H1 (cell line): ENCODE measurements around the gene NPBWR2. TPM values are rescaled to one million over a fixed set of nuclear protein-coding genes. Genes with fewer than 3 reads are reported as not detected.

Experiments
- CTCF ChIA-PET: fragments of 300-600 bp; sonication (Branson Sonifier 250); formaldehyde crosslinking; loops from one replicate; lab custom pipeline; 2021; ENCODE audit not compliant: partially characterized antibody; lab: Charles Lee
- POLR2A ChIA-PET: fragments of 300-600 bp; sonication (Branson Sonifier 250); formaldehyde crosslinking; loops from one replicate; lab custom pipeline; 2021; ENCODE audit warnings: inconsistent platforms; ENCODE audit not compliant: partially characterized antibody; lab: Charles Lee
- DNase-seq, 2 experiments: peaks; one replicate each; pipeline versions ENCODE4 v3.0.0 to v3.0.0-alpha.2; 2010 to 2022; ENCODE audit warnings: low spot score in 2 of 2, low read depth in 1 of 2, mixed read lengths in 1 of 2
- FAIRE-seq: peaks from 2 replicates; lab custom pipeline; 2011; peaks lifted over from hg19 to GRCh38; lab: Jason Lieb, UNC
- H2AFZ ChIP-seq: 2 replicates; pipeline ENCODE4 v1.8.1; 2012; ENCODE audit warnings: low read length, inconsistent platforms
- H2AK5ac ChIP-seq: 2 replicates; pipeline ENCODE4 v1.6.1; 2013; ENCODE audit warnings: low read depth, low read length
- H2BK120ac ChIP-seq: replicated peaks from 2 replicates; pipeline ENCODE3; 2013; ENCODE audit warnings: low read depth, low read length, inconsistent platforms
- H2BK12ac ChIP-seq: 2 replicates; pipeline ENCODE4 v1.6.1; 2013; ENCODE audit warnings: low read depth, low read length
- H2BK15ac ChIP-seq: 2 replicates; pipeline ENCODE4 v1.6.1; 2013; ENCODE audit warnings: low read length
- H2BK20ac ChIP-seq: 2 replicates; pipeline ENCODE4 v1.6.1; 2013; ENCODE audit warnings: low read length
- H2BK5ac ChIP-seq: 2 replicates; pipeline ENCODE4 v1.6.1; 2013; ENCODE audit warnings: low read depth, low read length
- H3K14ac ChIP-seq: 2 replicates; pipeline ENCODE4 v1.6.1; 2013; ENCODE audit warnings: inconsistent platforms; ENCODE audit not compliant: insufficient read length
- H3K18ac ChIP-seq: 2 replicates; pipeline ENCODE4 v1.6.1; 2013; ENCODE audit warnings: low read length; ENCODE audit errors: extremely low read depth
- H3K23ac ChIP-seq: 2 replicates; pipeline ENCODE4 v1.6.1; 2013; ENCODE audit warnings: inconsistent platforms; ENCODE audit not compliant: insufficient read length
- H3K23me2 ChIP-seq: 2 replicates; pipeline ENCODE4 v1.6.1; 2013; ENCODE audit warnings: low read depth, low read length
- H3K27ac ChIP-seq: 2 replicates; pipeline ENCODE4 v1.6.1; 2011; ENCODE audit warnings: low read depth, low read length, inconsistent platforms
- H3K27me3 ChIP-seq, 4 experiments: replicated peaks in 1 of 4; 1 replicate in 1 of 4; 2 replicates in 3 of 4; pipeline versions ENCODE4 v1.6.1 to v1.8.1; 2011 to 2013; ENCODE audit warnings: low read length in 3 of 4, mild to moderate bottlenecking in 3 of 4, inconsistent platforms in 2 of 4, mixed read lengths in 2 of 4, moderate library complexity in 1 of 4; ENCODE audit not compliant: control insufficient read depth in 3 of 4, insufficient read depth in 3 of 4; ENCODE audit errors: extremely low read depth in 1 of 4
- H3K36me3 ChIP-seq, 4 experiments: 2 replicates each; pipeline versions ENCODE4 v1.6.1 to v1.8.1; 2011 to 2013; ENCODE audit warnings: mild to moderate bottlenecking in 4 of 4, low read length in 3 of 4, moderate library complexity in 2 of 4, control low read depth in 1 of 4, inconsistent platforms in 1 of 4; ENCODE audit not compliant: insufficient read depth in 4 of 4, control insufficient read depth in 2 of 4
- H3K4ac ChIP-seq: replicated peaks from 2 replicates; pipeline ENCODE3; 2013; ENCODE audit warnings: low read length, low read depth, mixed read lengths, inconsistent platforms; ENCODE audit not compliant: insufficient read length
- H3K4me1 ChIP-seq, 4 experiments: replicated peaks in 1 of 4; 1 replicate in 1 of 4; 2 replicates in 3 of 4; pipeline versions ENCODE4 v1.6.1 to v1.8.1; 2011 to 2013; ENCODE audit warnings: low read length in 3 of 4, inconsistent platforms in 2 of 4, mixed read lengths in 1 of 4; ENCODE audit not compliant: insufficient read depth in 4 of 4, control insufficient read depth in 3 of 4
- H3K4me2 ChIP-seq, 2 experiments: 2 replicates each; pipeline versions ENCODE4 v1.6.1 to v1.8.1; 2011 to 2013; ENCODE audit warnings: low read depth in 2 of 2, low read length in 2 of 2, control low read depth in 1 of 2, inconsistent platforms in 1 of 2, mild to moderate bottlenecking in 1 of 2; ENCODE audit not compliant: insufficient read depth in 1 of 2
- H3K4me3 ChIP-seq, 4 experiments: fragments of 200-600, 300-600 bp in 1 of 4; sonication (generic), shearing (Covaris generic), sonication (Bioruptor Twin) in 1 of 4; 2 replicates each; pipeline versions ENCODE4 v1.5.1 to v1.8.1; 2011 to 2016; ENCODE audit warnings: low read length in 4 of 4, low read depth in 3 of 4, control low read depth in 2 of 4, inconsistent platforms in 2 of 4, mild to moderate bottlenecking in 2 of 4, mixed read lengths in 1 of 4, moderate library complexity in 1 of 4; ENCODE audit not compliant: insufficient read depth in 2 of 4; ENCODE audit errors: extremely low read depth in 1 of 4
- H3K56ac ChIP-seq: replicated peaks from 2 replicates; pipeline ENCODE3; 2013; ENCODE audit warnings: low read depth, mild to moderate bottlenecking, mixed read lengths, low read length, inconsistent platforms; ENCODE audit not compliant: insufficient read length
- H3K79me1 ChIP-seq: 2 replicates; pipeline ENCODE4 v1.6.1; 2013; ENCODE audit warnings: low read depth, low read length, control low read depth
- H3K79me2 ChIP-seq, 2 experiments: 2 replicates each; pipeline versions ENCODE4 v1.6.1 to v1.8.1; 2012 to 2013; ENCODE audit warnings: low read length in 2 of 2, mild to moderate bottlenecking in 2 of 2, inconsistent platforms in 1 of 2; ENCODE audit not compliant: insufficient read depth in 2 of 2, control insufficient read depth in 1 of 2
- H3K9ac ChIP-seq, 4 experiments: replicated peaks in 1 of 4; 1 replicate in 1 of 4; 2 replicates in 3 of 4; pipeline versions ENCODE4 v1.6.1 to v1.8.1; 2011 to 2013; ENCODE audit warnings: low read depth in 3 of 4, low read length in 3 of 4, control low read depth in 2 of 4, mild to moderate bottlenecking in 2 of 4, moderate library complexity in 2 of 4, inconsistent platforms in 1 of 4; ENCODE audit errors: extremely low read depth in 1 of 4
- H3K9me3 ChIP-seq, 2 experiments: 2 replicates each; pipeline versions ENCODE4 v1.6.1 to v1.8.1; 2012 to 2013; ENCODE audit warnings: mild to moderate bottlenecking in 2 of 2, moderate library complexity in 2 of 2, control low read depth in 1 of 2, inconsistent platforms in 1 of 2, low read depth in 1 of 2, low read length in 1 of 2, mixed read lengths in 1 of 2; ENCODE audit not compliant: insufficient read depth in 2 of 2
- H4K20me1 ChIP-seq, 2 experiments: replicated peaks in 1 of 2; 2 replicates each; pipeline versions ENCODE3 to v1.8.1; 2011 to 2013; ENCODE audit warnings: inconsistent platforms in 2 of 2, low read length in 2 of 2, mild to moderate bottlenecking in 1 of 2; ENCODE audit not compliant: insufficient read depth in 2 of 2, control insufficient read depth in 1 of 2
- H4K5ac ChIP-seq: 2 replicates; pipeline ENCODE4 v1.6.1; 2013; ENCODE audit warnings: low read length, low read depth, mixed read lengths, inconsistent platforms; ENCODE audit not compliant: insufficient read length
- H4K8ac ChIP-seq: 2 replicates; pipeline ENCODE4 v1.8.0; 2013; ENCODE audit warnings: mild to moderate bottlenecking, moderate library complexity, low read length, inconsistent platforms; ENCODE audit not compliant: insufficient read depth; ENCODE audit errors: extremely low read depth
- H4K91ac ChIP-seq: replicated peaks from 2 replicates; pipeline ENCODE3; 2013; ENCODE audit warnings: low read length, mixed read lengths, inconsistent platforms; ENCODE audit not compliant: insufficient read length
- BACH1 ChIP-seq: IDR thresholded peaks from 2 replicates; pipeline ENCODE4 v1.6.1; 2012; ENCODE audit warnings: low read length, improper control_type of control experiment
- BRCA1 ChIP-seq: IDR thresholded peaks from 2 replicates; pipeline ENCODE4 v1.6.1; 2012; ENCODE audit warnings: low read depth, low read length, improper control_type of control experiment
- CBX8 ChIP-seq: fragments of 300-800, 300-1000 bp; sonication (generic); IDR thresholded peaks from 2 replicates; pipeline ENCODE4 v1.7.1; 2016; ENCODE audit warnings: low read depth, low read length, borderline replicate concordance
- CHD2 ChIP-seq: IDR thresholded peaks from 2 replicates; pipeline ENCODE4 v1.6.1; 2012; ENCODE audit warnings: low read length, improper control_type of control experiment
- E2F6 ChIP-seq: IDR thresholded peaks from 2 replicates; pipeline ENCODE4 v1.6.1; 2012; ENCODE audit warnings: inconsistent platforms
- EP300 ChIP-seq, 2 experiments: IDR thresholded peaks; 1 replicate in 1 of 2; 2 replicates in 1 of 2; pipeline ENCODE4 v1.6.1; 2011 to 2012; ENCODE audit warnings: low read depth in 2 of 2, low read length in 2 of 2, mild to moderate bottlenecking in 2 of 2, borderline replicate concordance in 1 of 2, inconsistent platforms in 1 of 2, moderate library complexity in 1 of 2
- MAFK ChIP-seq: IDR thresholded peaks from 2 replicates; pipeline ENCODE4 v1.6.1; 2012; ENCODE audit warnings: low read depth, mild to moderate bottlenecking, improper control_type of control experiment, low read length
- NANOG ChIP-seq: IDR thresholded peaks from 2 replicates; pipeline ENCODE4 v1.6.1; 2011; ENCODE audit warnings: low read length, low read depth, mild to moderate bottlenecking, inconsistent platforms; ENCODE audit not compliant: insufficient read depth, poor library complexity, severe bottlenecking
- RFX5 ChIP-seq: IDR thresholded peaks from 2 replicates; pipeline ENCODE4 v1.6.1; 2011; ENCODE audit warnings: low read depth, low read length, improper control_type of control experiment, borderline replicate concordance
- TBP ChIP-seq: IDR thresholded peaks from 2 replicates; pipeline ENCODE4 v1.6.1; 2011; ENCODE audit warnings: low read depth, low read length, improper control_type of control experiment
- YY1 ChIP-seq: IDR thresholded peaks from 2 replicates; pipeline ENCODE4 v1.6.1; 2011; ENCODE audit warnings: low read depth, mild to moderate bottlenecking, low read length
- WGBS, 2 experiments: shearing (Covaris generic) in 1 of 2; methylation state at CpG; one replicate each; pipeline versions ENCODE4 v1.1.6 to v1.1.7; 2013 to 2015; ENCODE audit warnings: low lambda C conversion rate in 2 of 2, mixed read lengths in 2 of 2, inconsistent platforms in 1 of 2, low coverage in 1 of 2, missing lambda C conversion rate in 1 of 2; ENCODE audit not compliant: insufficient replicate concordance in 2 of 2, insufficient coverage in 1 of 2, insufficient read length in 1 of 2; ENCODE audit errors: extremely low coverage in 1 of 2, missing lambda C conversion rate in 1 of 2; 5-methylcytosine and 5-hydroxymethylcytosine counted together
- polyA plus RNA-seq, 7 experiments: library from polyadenylated mRNA; depleted of rRNA in 3 of 7; stranded (reverse) in 5 of 7; unstranded in 2 of 7; fragments of >200 nt in 5 of 7; fragments of 200-250 nt in 2 of 7; gene quantifications; 1 replicate in 5 of 7; 2 replicates in 1 of 7; 4 replicates in 1 of 7; pipeline versions ENCODE4 v1.2.1 to v1.2.3, GENCODE V29; 2011 to 2013; ENCODE audit warnings: missing spikeins in 2 of 7, mixed read lengths in 2 of 7
- total RNA-seq: library from RNA; stranded (reverse); fragmentation: NEBNext Ultra II Directional; extraction: Animal tissue kit (Norgen Biotek cat#: 25700); gene quantifications from 2 replicates; pipeline ENCODE4 v1.2.1, GENCODE V29; 2021

Gene NPBWR2
- total and polyA plus RNA-seq, 2 of the 8 experiments (the other 6 are each of a cell fraction or from before 2014, with no cell fraction given): not detected

GRCh38 chr20:64070244-64070993 is 36.9 kb downstream of the NPBWR2 start:
- POLR2A ChIA-PET: interaction anchor here (1.7 kb wide), 2 partner anchors 13 to 31 kb away, joined by 4 to 6 read pairs; partner anchors contain the start of gene LKAAEAR1
- no peak overlapping the region for H2BK120ac ChIP-seq
- FAIRE-seq: no peak
- TF ChIP-seq E2F6 (no peak), BRCA1 (no peak), RFX5 (no peak), EP300 (IDR thresholded peaks at IDR 0.05; ENCODE audit: borderline replicate concordance in 1 of 2, low read depth in 2 of 2, low read length in 2 of 2) (no peak), CHD2 (no peak), YY1 (no peak), MAFK (no peak), NANOG (no peak), TBP (no peak), CBX8 (no peak), BACH1 (no peak)

More at GRCh38 chr20:64070244-64070993, 36.9 kb downstream of the NPBWR2 start:
- Histone ChIP-seq H2BK15ac (peak overlapping the region; percentile 81; the same call in 1 of the 2 replicates), H4K91ac (no peak overlapping the region), H3K56ac (no peak overlapping the region), H3K27me3 (no peaks in the 10 kb centered on the region), H3K23ac (no peak overlapping the region), H4K8ac (no peak overlapping the region), H3K4me1 (peaks cover 0 to 16% (median 5%) of the 10 kb centered on the region in 4 experiments; a peak in 6 of 7 replicates), H3K36me3 (peaks cover 0 to 8% (median 3%) of the 10 kb centered on the region in 4 experiments; a peak in 3 of 8 replicates), H3K9ac (no peak overlapping the region), H2BK5ac (peak overlapping the region; percentile 66), H3K23me2 (no peaks in the 10 kb centered on the region), H3K14ac (no peak overlapping the region), H3K79me2 (no peaks in the 10 kb centered on the region), H3K9me3 (no peaks in the 10 kb centered on the region), H4K20me1 (peaks cover 2 to 10% of the 10 kb centered on the region in 2 experiments), H2AK5ac (no peak overlapping the region), H3K4me2 (no peak overlapping the region), H2AFZ (no peak overlapping the region), H3K4me3 (no peak overlapping the region), H3K27ac (no peak overlapping the region), H3K4ac (no peak overlapping the region), H2BK20ac (0 out of 2 replicates have a peak overlapping the region, but pooled peaks have one; percentile 61), H3K79me1 (0 out of 2 replicates have a peak, but pooled peaks cover 3% of the 10 kb centered on the region), H3K18ac (no peak overlapping the region), H4K5ac (no peak overlapping the region), H2BK12ac (peak overlapping the region; percentile 60; the same call in 1 of the 2 replicates)
- CTCF ChIA-PET: interaction anchor here (0.6 to 3.1 kb wide), 12 partner anchors 10 to 532 kb away, joined by 3 to 33 read pairs (median 6); partner anchors contain the start of genes LKAAEAR1, OPRL1 and RGS19
- DNase-seq: no peak
- 92% methylated on average over 31 of the region's 31 CpGs; no CpG with 5 or more reads in 1 of the 2 experiments for WGBS, 2 experiments
